ENCODE data around the gene PSENEN. TPM values are rescaled to one million over a fixed set of nuclear protein-coding genes. Genes with fewer than 3 reads are reported as not detected.

Gene PSENEN
- total RNA-seq, 3 donors from 2014 or later, result 56.7 to 92.1 (median 90.2) TPM

- no peak for ATAC-seq
- no peak for TF ChIP-seq CTCF (IDR thresholded peaks at IDR 0.05)
- intact Hi-C loops (cut with DNase I, micrococcal nuclease), result no loop called here
- no peaks in the 10 kb centered on the region for H3K9me3 ChIP-seq
- DNase-seq, result peak in 1 of 3 donors; percentile 10
- no peaks in the 10 kb centered on the region for H3K36me3 ChIP-seq (ENCODE audit: low read depth)
- H3K4me1 ChIP-seq (ENCODE audit: low read depth), result no peaks in the 10 kb centered on the region
- H3K4me3 ChIP-seq, result no peak overlapping the region
Observed at GRCh38 chr19:35779033-35779432, 33.6 kb downstream of the PSENEN start.

- DNase-seq (no peak), ATAC-seq (no peak)
- Histone ChIP-seq H3K9me3 (no peaks in the 10 kb centered on the region), H3K36me3 (ENCODE audit: low read depth) (no peaks in the 10 kb centered on the region), H3K4me3 (no peak overlapping the region), H3K4me1 (ENCODE audit: low read depth) (no peaks in the 10 kb centered on the region)
- TF ChIP-seq CTCF (IDR thresholded peaks at IDR 0.05), result no peak
- intact Hi-C loops (cut with DNase I, micrococcal nuclease), result no loop called here
Observed at GRCh38 chr19:35780058-35780457, 34.6 kb downstream of the PSENEN start.

GRCh38 chr19:35780717-35781116, 35.3 kb downstream of the PSENEN start:
- TF ChIP-seq CTCF (IDR thresholded peaks at IDR 0.05), result no peak
- Histone ChIP-seq H3K9me3 (no peaks in the 10 kb centered on the region), H3K4me1 (ENCODE audit: low read depth) (no peaks in the 10 kb centered on the region), H3K4me3 (no peak overlapping the region), H3K36me3 (ENCODE audit: low read depth) (no peaks in the 10 kb centered on the region)
- no peak for DNase-seq
- intact Hi-C loops (cut with DNase I, micrococcal nuclease), result no loop called here
- ATAC-seq, result no peak

- TF ChIP-seq CTCF (IDR thresholded peaks at IDR 0.05), result no peak
- H3K36me3 ChIP-seq (ENCODE audit: low read depth), result no peaks in the 10 kb centered on the region
- DNase-seq (no peak), ATAC-seq (no peak)
- H3K4me1 ChIP-seq (ENCODE audit: low read depth), result no peaks in the 10 kb centered on the region
- no peaks in the 10 kb centered on the region for H3K9me3 ChIP-seq
- no peak overlapping the region for H3K4me3 ChIP-seq
- intact Hi-C loops (cut with DNase I, micrococcal nuclease), result no loop called here
Observed at GRCh38 chr19:35781650-35782049, 36.2 kb downstream of the PSENEN start.

- H3K4me3 ChIP-seq, result no peak overlapping the region
- DNase-seq (no peak), ATAC-seq (no peak)
- no peaks in the 10 kb centered on the region for H3K9me3 ChIP-seq
- H3K36me3 ChIP-seq (ENCODE audit: low read depth), result no peaks in the 10 kb centered on the region
- intact Hi-C loops (cut with DNase I, micrococcal nuclease), result no loop called here
- TF ChIP-seq CTCF (IDR thresholded peaks at IDR 0.05), result no peak
- H3K4me1 ChIP-seq (ENCODE audit: low read depth), result no peaks in the 10 kb centered on the region
Observed at GRCh38 chr19:35782589-35782988, 37.1 kb downstream of the PSENEN start.
